Rectal smooth muscle tissue (tissue), 1 donor: ENCODE measurements around the gene POR.
"Not testable (repeated sequence)": the region's sequence is repeated elsewhere in the genome, so short reads cannot be mapped to it uniquely, and the experiment has no call there.

Experiments used
- H3K27ac ChIP-seq: one replicate; pipeline ENCODE4 v1.7.0; 2013; ENCODE audit warnings: low read depth, low read length, inconsistent platforms
- H3K27me3 ChIP-seq: one replicate; pipeline ENCODE4 v1.7.0; 2013; ENCODE audit warnings: low read length; ENCODE audit not compliant: control insufficient read depth, insufficient read depth
- H3K36me3 ChIP-seq: one replicate; pipeline ENCODE4 v1.7.0; 2013; ENCODE audit warnings: low read length; ENCODE audit not compliant: control insufficient read depth, insufficient read depth
- H3K4me1 ChIP-seq: one replicate; pipeline ENCODE4 v1.7.0; 2013; ENCODE audit warnings: low read length; ENCODE audit not compliant: control insufficient read depth, insufficient read depth
- H3K4me3 ChIP-seq: one replicate; pipeline ENCODE4 v1.7.0; 2013; ENCODE audit warnings: low read length
- H3K9ac ChIP-seq: one replicate; pipeline ENCODE4 v1.7.0; 2013; ENCODE audit warnings: low read length

Gene POR

GRCh38 chr7:75876126-75876881 is 38.7 kb upstream of the POR start:
- H3K4me3 ChIP-seq, result no peak overlapping the region
- no peak overlapping the region for H3K27ac ChIP-seq

DNA sequence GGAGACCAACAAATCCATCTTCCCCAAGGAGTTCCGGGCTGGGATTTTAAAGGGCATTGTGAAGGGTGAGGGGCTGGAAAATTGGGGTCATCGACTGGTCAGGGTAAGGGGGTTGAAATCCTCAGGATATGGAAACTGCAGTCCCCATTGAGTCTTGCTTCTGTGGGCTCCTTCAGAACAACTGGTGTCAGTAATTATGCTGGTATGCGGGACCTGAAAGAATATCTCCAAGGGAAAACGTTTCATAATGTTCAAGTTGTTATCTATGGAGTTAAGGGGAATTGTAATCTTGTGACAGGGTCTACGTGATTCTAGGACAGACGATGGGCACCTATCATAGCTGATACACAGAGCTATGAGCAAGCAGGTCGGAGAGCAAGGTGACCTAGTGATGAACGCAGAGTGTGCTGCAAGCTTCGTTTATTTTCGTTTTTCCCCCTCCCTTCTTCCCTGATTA is 36.6 kb upstream of the POR start:
- Histone ChIP-seq H3K9ac (peak overlapping the region; percentile 70), H3K4me1 (peaks cover 7% of the 10 kb centered on the region), H3K27me3 (no peaks in the 10 kb centered on the region), H3K36me3 (peaks cover 14% of the 10 kb centered on the region), H3K4me3 (peak overlapping the region; percentile 83), H3K27ac (peak overlapping the region; percentile 76)

More at GRCh38 chr7:75876126-75876881, 38.7 kb upstream of the POR start:
- peaks cover 7% of the 10 kb centered on the region for H3K4me1 ChIP-seq
- no peaks in the 10 kb centered on the region for H3K27me3 ChIP-seq
- H3K9ac ChIP-seq, result no peak overlapping the region
- peaks cover under 1% of the 10 kb centered on the region for H3K36me3 ChIP-seq

DNA sequence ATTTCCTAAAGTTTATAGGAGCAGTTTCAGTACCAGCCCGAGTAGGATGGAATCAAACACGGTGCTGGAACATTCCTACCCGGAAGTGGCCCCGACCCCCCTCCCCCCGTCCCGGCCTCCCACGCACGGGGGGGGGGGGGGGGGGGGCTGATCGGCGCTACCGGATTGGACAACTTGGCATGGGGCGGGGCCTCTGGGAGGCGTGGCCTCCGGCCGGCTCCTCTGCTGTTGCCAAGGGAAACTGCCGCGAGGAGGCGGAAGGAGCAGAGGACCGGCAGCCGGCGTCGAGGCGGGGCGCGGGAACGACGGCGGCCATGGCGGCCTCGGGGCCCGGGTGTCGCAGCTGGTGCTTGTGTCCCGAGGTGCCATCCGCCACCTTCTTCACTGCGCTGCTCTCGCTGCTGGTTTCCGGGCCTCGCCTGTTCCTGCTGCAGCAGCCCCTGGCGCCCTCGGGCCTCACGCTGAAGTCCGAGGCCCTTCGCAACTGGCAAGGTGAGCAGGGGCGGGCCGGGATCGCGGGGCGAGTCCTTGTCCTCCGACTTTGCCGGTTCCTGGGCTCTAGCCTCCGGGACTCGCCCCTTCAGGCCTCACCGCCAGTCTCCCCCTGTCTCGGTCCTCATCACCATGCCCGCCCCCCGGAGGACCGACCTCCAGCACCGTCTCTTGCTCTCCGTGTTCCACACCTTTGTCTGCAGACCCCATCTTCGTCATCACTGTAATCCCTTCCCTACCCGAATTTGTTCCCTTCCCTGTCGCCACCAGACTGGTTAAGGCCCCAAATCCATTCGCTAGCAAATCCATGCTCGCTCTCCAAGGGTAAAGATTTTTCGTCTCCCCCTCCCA is 36.0 kb upstream of the POR start, which contains the start of gene RHBDD2:
Gene RHBDD2, plus strand, starts transcription at position 266 of the 843 bp plus-strand sequence. Its CDS starts 49 bp downstream, at position 315.
- Histone ChIP-seq H3K9ac (peak within 1 kb of the TSS; percentile 70), H3K4me1 (peaks cover 7% of the 10 kb centered on the region), H3K4me3 (peak within 1 kb of the TSS; percentile 97), H3K36me3 (peaks cover 17% of the 10 kb centered on the region), H3K27ac (peak within 1 kb of the TSS; percentile 76), H3K27me3 (no peaks in the 10 kb centered on the region)

DNA sequence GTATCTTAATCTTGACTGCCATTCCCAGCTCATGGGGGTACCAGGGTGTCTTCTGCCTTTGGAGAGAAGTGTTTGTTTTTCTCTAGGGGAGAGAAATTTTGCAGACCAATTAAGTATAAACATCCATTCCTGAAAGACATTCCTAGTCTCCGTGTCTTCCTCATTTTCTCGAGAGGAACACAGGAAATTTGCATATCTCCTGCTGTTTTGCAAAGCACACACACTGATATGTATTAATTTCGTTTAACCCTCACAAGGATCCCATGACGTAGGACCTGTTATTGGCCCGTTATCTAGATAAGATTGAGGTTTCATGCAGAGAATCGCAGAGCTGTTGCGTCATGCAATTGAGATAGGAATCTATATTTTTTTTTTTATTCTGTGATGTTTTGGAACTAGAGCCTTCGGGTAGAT is 35.2 kb upstream of the POR start:
- Histone ChIP-seq H3K4me3 (peak overlapping the region; percentile 97), H3K27me3 (no peaks in the 10 kb centered on the region), H3K36me3 (peaks cover 24% of the 10 kb centered on the region), H3K27ac (no peak overlapping the region), H3K4me1 (peaks cover 7% of the 10 kb centered on the region), H3K9ac (no peak overlapping the region)

DNA sequence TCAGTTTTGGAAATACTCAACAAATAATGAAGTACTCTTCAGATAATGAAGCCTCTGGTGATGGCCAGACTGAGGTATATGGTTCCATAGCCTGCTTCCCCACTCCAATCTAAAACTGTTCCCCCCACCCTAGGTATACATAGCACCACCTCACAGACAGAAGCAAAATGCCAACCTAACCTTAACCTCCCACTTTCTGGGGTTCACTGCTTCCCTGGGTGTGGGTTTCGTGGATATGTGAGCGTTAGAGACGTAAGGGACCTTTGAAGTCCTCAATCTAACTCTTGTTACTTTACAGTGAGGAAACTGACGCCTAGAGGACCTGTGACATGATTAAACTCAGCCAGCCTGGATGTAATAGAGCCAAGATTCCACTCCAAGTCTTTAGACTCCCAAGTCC is 34.7 kb upstream of the POR start:
- H3K27ac ChIP-seq, result no peak overlapping the region
- H3K9ac ChIP-seq, result peak overlapping the region; percentile 26
- peak overlapping the region; percentile 51 for H3K4me3 ChIP-seq
- H3K36me3 ChIP-seq, result peaks cover 25% of the 10 kb centered on the region
- peaks cover 7% of the 10 kb centered on the region for H3K4me1 ChIP-seq
- no peaks in the 10 kb centered on the region for H3K27me3 ChIP-seq

DNA sequence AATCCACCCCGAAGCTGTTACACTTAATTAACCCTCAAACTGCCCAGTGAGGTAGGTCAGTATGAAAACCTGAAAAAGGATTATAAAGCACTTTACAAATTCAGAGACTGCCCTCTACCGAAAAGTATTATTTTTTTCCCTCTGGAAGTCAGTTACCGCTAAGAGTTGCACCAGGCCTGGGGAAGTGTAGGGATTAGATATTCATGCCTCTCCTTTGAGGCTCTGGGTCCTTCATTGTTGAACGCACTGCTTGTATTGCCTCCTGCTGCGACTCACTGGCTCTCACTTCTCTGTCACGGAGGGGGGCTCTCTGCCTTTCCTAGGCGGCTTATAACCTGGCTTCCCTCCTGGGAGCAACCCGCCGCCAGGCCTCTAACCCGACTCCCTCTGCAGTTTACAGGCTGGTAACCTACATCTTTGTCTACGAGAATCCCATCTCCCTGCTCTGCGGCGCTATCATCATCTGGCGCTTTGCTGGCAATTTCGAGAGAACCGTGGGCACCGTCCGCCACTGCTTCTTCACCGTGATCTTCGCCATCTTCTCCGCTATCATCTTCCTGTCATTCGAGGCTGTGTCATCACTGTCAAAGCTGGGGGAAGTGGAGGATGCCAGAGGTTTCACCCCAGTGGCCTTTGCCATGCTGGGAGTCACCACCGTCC is 33.4 kb upstream of the POR start:
- Histone ChIP-seq H3K4me3 (no peak overlapping the region), H3K27ac (no peak overlapping the region), H3K27me3 (no peaks in the 10 kb centered on the region), H3K36me3 (peaks cover 27% of the 10 kb centered on the region), H3K4me1 (peaks cover 7% of the 10 kb centered on the region), H3K9ac (no peak overlapping the region)

- peaks cover 33% of the 10 kb centered on the region for H3K36me3 ChIP-seq
- not testable (repeated sequence) for H3K9ac ChIP-seq, H3K4me3 ChIP-seq, H3K4me1 ChIP-seq, H3K27me3 ChIP-seq, H3K27ac ChIP-seq
Measured at GRCh38 chr7:75883265-75883824, 31.6 kb upstream of the POR start.

DNA sequence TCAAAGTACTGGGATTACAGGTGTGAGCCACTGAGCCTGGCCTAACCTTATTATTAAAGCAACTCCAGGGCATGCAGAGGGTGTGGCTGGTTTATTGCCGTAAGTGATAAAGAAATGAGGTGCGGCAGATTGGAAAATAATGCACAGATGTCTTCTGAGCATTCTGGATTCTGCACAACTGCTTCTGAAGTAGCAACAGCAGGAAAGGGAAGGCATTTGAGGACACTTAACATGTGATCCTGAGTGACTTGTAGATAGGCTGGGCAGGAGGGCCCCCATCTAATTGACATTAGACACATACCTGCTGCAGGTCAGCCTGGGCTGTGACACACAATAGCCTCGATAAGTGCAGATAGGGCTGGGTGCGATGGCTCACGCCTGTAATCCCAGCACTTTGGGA is 30.5 kb upstream of the POR start:
- Histone ChIP-seq H3K27me3 (no peaks in the 10 kb centered on the region), H3K4me3 (no peak overlapping the region), H3K27ac (no peak overlapping the region), H3K36me3 (peaks cover 33% of the 10 kb centered on the region), H3K4me1 (peaks cover 5% of the 10 kb centered on the region), H3K9ac (no peak overlapping the region)

DNA sequence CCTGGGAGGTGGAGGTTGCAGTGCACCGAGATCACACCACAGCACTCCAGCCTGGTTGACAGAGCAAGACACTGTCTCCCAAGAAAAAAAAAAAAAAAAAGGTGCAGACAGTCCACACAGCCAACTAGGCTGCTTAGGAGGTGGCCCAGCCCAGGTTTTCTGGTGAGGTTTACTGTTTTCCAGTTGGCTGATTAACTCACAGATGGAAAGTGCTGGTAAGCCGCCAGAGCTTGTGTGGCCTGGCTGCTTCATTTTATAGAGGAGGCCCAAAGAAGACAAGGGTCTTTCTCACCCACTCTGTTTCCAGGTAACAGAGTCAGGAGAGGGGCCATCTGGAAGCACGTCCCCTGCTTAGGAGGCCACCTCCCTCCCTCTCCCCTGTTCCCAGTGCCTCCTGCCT is 29.9 kb upstream of the POR start:
- Histone ChIP-seq H3K36me3 (peaks cover 33% of the 10 kb centered on the region), H3K27ac (no peak overlapping the region)

DNA sequence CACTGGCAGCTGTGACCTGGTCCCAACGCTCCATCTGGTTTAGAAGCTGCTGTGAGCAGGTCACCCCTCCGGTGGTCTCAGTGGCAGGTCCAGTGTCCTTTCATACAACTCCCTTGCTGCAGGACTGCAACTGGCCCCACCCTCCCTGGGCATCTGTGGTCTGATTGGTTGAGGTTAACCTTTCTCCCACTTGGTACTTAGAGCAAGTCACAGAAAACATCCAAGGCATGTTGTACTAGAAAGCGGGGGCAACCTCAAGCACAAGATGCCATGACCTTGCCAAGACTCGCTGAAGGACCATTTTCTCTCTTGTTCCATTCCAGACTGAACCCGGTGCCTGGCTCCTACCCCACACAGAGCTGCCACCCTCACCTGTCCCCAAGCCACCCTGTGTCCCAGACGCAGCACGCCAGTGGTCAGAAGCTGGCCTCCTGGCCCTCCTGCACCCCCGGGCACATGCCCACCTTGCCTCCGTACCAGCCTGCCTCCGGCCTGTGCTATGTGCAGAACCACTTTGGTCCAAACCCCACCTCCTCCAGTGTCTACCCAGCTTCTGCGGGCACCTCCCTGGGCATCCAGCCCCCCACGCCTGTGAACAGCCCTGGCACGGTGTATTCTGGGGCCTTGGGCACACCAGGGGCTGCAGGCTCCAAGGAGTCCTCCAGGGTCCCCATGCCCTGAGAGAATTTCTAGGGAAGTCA is 27.1 kb upstream of the POR start:
- Histone ChIP-seq H3K36me3 (peaks cover 22% of the 10 kb centered on the region), H3K4me1 (no peaks in the 10 kb centered on the region), H3K9ac (no peak overlapping the region), H3K4me3 (no peak overlapping the region), H3K27me3 (no peaks in the 10 kb centered on the region), H3K27ac (no peak overlapping the region)

More for the DNA sequence above, 29.9 kb upstream of the POR start:
- Histone ChIP-seq H3K9ac (no peak overlapping the region), H3K4me1 (no peaks in the 10 kb centered on the region), H3K4me3 (no peak overlapping the region), H3K27me3 (no peaks in the 10 kb centered on the region)

GRCh38 chr7:75888464-75889222 is 26.3 kb upstream of the POR start:
- H3K4me3 ChIP-seq, result no peak overlapping the region
- no peaks in the 10 kb centered on the region for H3K4me1 ChIP-seq
- H3K27me3 ChIP-seq, result no peaks in the 10 kb centered on the region
- peaks cover 16% of the 10 kb centered on the region for H3K36me3 ChIP-seq
- no peak overlapping the region for H3K9ac ChIP-seq
- no peak overlapping the region for H3K27ac ChIP-seq
